CD4-positive, CD25-positive, alpha-beta regulatory T cell (primary cell): ENCODE measurements around the gene ZEB1. TPM values are rescaled to one million over a fixed set of nuclear protein-coding genes. Genes with fewer than 3 reads are reported as not detected.
"Not testable (repeated sequence)": the region's sequence is repeated elsewhere in the genome, so short reads cannot be mapped to it uniquely, and the experiment has no call there.

Experiments used
- ATAC-seq, 2 donors: fragments of 150-1000 bp; cut with Tn5 transposase; one replicate each; pipeline ENCODE4 v1.10.0; 2021; ENCODE audit warnings: low read depth in 2 of 2, moderate number of reproducible peaks in 2 of 2, moderate library complexity in 1 of 2
- DNase-seq, 3 donors: peaks; one replicate each; pipeline versions ENCODE4 v3.0.0 to v3.0.0-alpha.2; 2012 to 2022; ENCODE audit warnings: mixed read lengths in 1 of 3
- H3K27ac ChIP-seq: one replicate; pipeline ENCODE4 v1.7.0; 2013; ENCODE audit warnings: mild to moderate bottlenecking, low read length; ENCODE audit not compliant: insufficient read depth, poor library complexity, severe bottlenecking
- H3K27me3 ChIP-seq: one replicate; pipeline ENCODE4 v1.7.0; 2013; ENCODE audit warnings: low read length; ENCODE audit not compliant: control insufficient read depth, insufficient read depth
- H3K36me3 ChIP-seq: one replicate; pipeline ENCODE4 v1.7.0; 2013; ENCODE audit warnings: mild to moderate bottlenecking, low read length, moderate library complexity; ENCODE audit not compliant: control insufficient read depth, insufficient read depth
- H3K4me1 ChIP-seq: 2 replicates; pipeline ENCODE4 v1.7.0; 2013; ENCODE audit warnings: mild to moderate bottlenecking, low read length; ENCODE audit not compliant: insufficient read depth, control insufficient read depth, poor library complexity, severe bottlenecking
- H3K4me3 ChIP-seq: one replicate; pipeline ENCODE4 v1.7.0; 2013; ENCODE audit warnings: low read depth, mild to moderate bottlenecking, low read length, moderate library complexity
- H3K9me3 ChIP-seq, 2 experiments: 1 replicate in 1 of 2; 2 replicates in 1 of 2; pipeline ENCODE4 v1.7.0; 2013; ENCODE audit warnings: low read length in 2 of 2, mild to moderate bottlenecking in 1 of 2, moderate library complexity in 1 of 2; ENCODE audit not compliant: control insufficient read depth in 2 of 2
- H3K27ac Mint-ChIP-seq, 3 donors: one replicate each; pipeline ENCODE4 v1.8.0; 2020 to 2022; ENCODE audit warnings: mild to moderate bottlenecking in 3 of 3, mixed read lengths in 3 of 3, moderate library complexity in 2 of 3
- H3K27me3 Mint-ChIP-seq: one replicate; pipeline ENCODE4 v1.8.0; 2022; ENCODE audit warnings: mild to moderate bottlenecking, mixed read lengths
- H3K36me3 Mint-ChIP-seq: one replicate; pipeline ENCODE4 v1.8.0; 2020; ENCODE audit warnings: mixed read lengths
- H3K4me1 Mint-ChIP-seq, 4 donors: one replicate each; pipeline ENCODE4 v1.8.0; 2020 to 2022; ENCODE audit warnings: mixed read lengths in 4 of 4, mild to moderate bottlenecking in 1 of 4
- H3K4me3 Mint-ChIP-seq, 4 donors: one replicate each; pipeline ENCODE4 v1.8.0; 2020 to 2022; ENCODE audit warnings: mild to moderate bottlenecking in 4 of 4, mixed read lengths in 4 of 4, moderate library complexity in 3 of 4
- H3K9me3 Mint-ChIP-seq, 7 donors: one replicate each; pipeline ENCODE4 v1.8.0; 2020 to 2022; ENCODE audit warnings: mixed read lengths in 7 of 7, mild to moderate bottlenecking in 3 of 7, moderate library complexity in 2 of 7
- polyA plus RNA-seq, 4 donors: library from polyadenylated mRNA; unstranded; fragments of 300-500 nt; fragmentation: Illumina TruSeq; gene quantifications; one replicate each; pipeline ENCODE4 v1.2.3, GENCODE V29; 2021
- total RNA-seq: library from RNA; stranded (reverse); gene quantifications from one replicate; pipeline ENCODE4 v1.2.3, GENCODE V29; 2022

Gene ZEB1
- total and polyA plus RNA-seq, 5 donors from 2014 or later, result 26.2 to 150 (median 30.8) TPM

- peaks cover 0 to 3% (median 0%) of the 10 kb centered on the region in 7 donors for H3K9me3 Mint-ChIP-seq
- Histone ChIP-seq H3K4me3 (no peak overlapping the region), H3K36me3 (peaks cover 3% of the 10 kb centered on the region), H3K27ac (no peak overlapping the region), H3K27me3 (no peaks in the 10 kb centered on the region), H3K4me1 (peaks cover 2% of the 10 kb centered on the region), H3K9me3 (no peaks in the 10 kb centered on the region)
- peaks cover 34 to 53% (median 47%) of the 10 kb centered on the region in 4 donors for H3K4me1 Mint-ChIP-seq
- peaks cover 14% of the 10 kb centered on the region for H3K36me3 Mint-ChIP-seq
- no peak for DNase-seq
- no peak for ATAC-seq
- H3K4me3 Mint-ChIP-seq, result no peak overlapping the region
- no peaks in the 10 kb centered on the region for H3K27me3 Mint-ChIP-seq
- peak overlapping the region in 1 of 3 donors; percentile 33 for H3K27ac Mint-ChIP-seq
These were observed 39.8 kb downstream of the ZEB1 start for GRCh38 chr10:31358688-31359330.

GRCh38 chr10:31359979-31360378 lies 41.0 kb downstream of the ZEB1 start:
- ATAC-seq (no peak), DNase-seq (no peak)
- H3K4me1 Mint-ChIP-seq, result peaks cover 27 to 48% (median 41%) of the 10 kb centered on the region in 4 donors
- Histone ChIP-seq H3K9me3 (no peaks in the 10 kb centered on the region), H3K4me3 (no peak overlapping the region), H3K27me3 (no peaks in the 10 kb centered on the region), H3K27ac (no peak overlapping the region), H3K4me1 (no peaks in the 10 kb centered on the region), H3K36me3 (peaks cover 3% of the 10 kb centered on the region)
- peak overlapping the region in 1 of 3 donors; percentile 65 for H3K27ac Mint-ChIP-seq
- no peaks in the 10 kb centered on the region for H3K27me3 Mint-ChIP-seq
- H3K4me3 Mint-ChIP-seq, result no peak overlapping the region
- H3K36me3 Mint-ChIP-seq, result peaks cover 15% of the 10 kb centered on the region
- H3K9me3 Mint-ChIP-seq, result peaks cover 0 to 3% (median 0%) of the 10 kb centered on the region in 7 donors

- not testable (repeated sequence) for H3K27ac ChIP-seq, H3K4me3 ChIP-seq, H3K27me3 Mint-ChIP-seq, H3K9me3 Mint-ChIP-seq, H3K27ac Mint-ChIP-seq, H3K9me3 ChIP-seq, H3K4me1 ChIP-seq, ATAC-seq, H3K36me3 ChIP-seq, H3K27me3 ChIP-seq, DNase-seq
- Mint-ChIP-seq H3K36me3 (peaks cover 17% of the 10 kb centered on the region), H3K4me3 (peak overlapping the region in 1 of 4 donors; percentile 21), H3K4me1 (peaks cover 30 to 41% (median 36%) of the 10 kb centered on the region in 4 donors)
These were observed 42.5 kb downstream of the ZEB1 start for GRCh38 chr10:31361475-31361874.

GRCh38 chr10:31362023-31362641 lies 43.1 kb downstream of the ZEB1 start:
- ATAC-seq, result no peak
- H3K27ac Mint-ChIP-seq, result no peak overlapping the region
- H3K9me3 Mint-ChIP-seq, result peaks cover 0 to 3% (median 0%) of the 10 kb centered on the region in 7 donors
- peaks cover 20% of the 10 kb centered on the region for H3K36me3 Mint-ChIP-seq
- Histone ChIP-seq H3K4me3 (no peak overlapping the region), H3K9me3 (no peaks in the 10 kb centered on the region), H3K27me3 (no peaks in the 10 kb centered on the region), H3K4me1 (no peaks in the 10 kb centered on the region), H3K36me3 (no peaks in the 10 kb centered on the region), H3K27ac (no peak overlapping the region)
- peaks cover 31 to 42% (median 33%) of the 10 kb centered on the region in 4 donors for H3K4me1 Mint-ChIP-seq
- no peak overlapping the region for H3K4me3 Mint-ChIP-seq
- H3K27me3 Mint-ChIP-seq, result no peaks in the 10 kb centered on the region
- no peak for DNase-seq

GRCh38 chr10:31363696-31364095 lies 44.7 kb downstream of the ZEB1 start:
- not testable (repeated sequence) for H3K27ac ChIP-seq, H3K9me3 Mint-ChIP-seq, H3K9me3 ChIP-seq, H3K36me3 ChIP-seq, H3K4me3 ChIP-seq, H3K27me3 Mint-ChIP-seq, DNase-seq, ATAC-seq, H3K4me1 ChIP-seq, H3K27ac Mint-ChIP-seq, H3K27me3 ChIP-seq
- Mint-ChIP-seq H3K4me3 (peak overlapping the region in 3 of 4 donors; percentile 5 to 74 (median 14)), H3K4me1 (peaks cover 22 to 38% (median 30%) of the 10 kb centered on the region in 4 donors), H3K36me3 (peaks cover 20% of the 10 kb centered on the region)

GRCh38 chr10:31364238-31364637 lies 45.2 kb downstream of the ZEB1 start:
- H3K27me3 ChIP-seq, H3K9me3 Mint-ChIP-seq, H3K9me3 ChIP-seq, H3K4me1 ChIP-seq, H3K27ac Mint-ChIP-seq, H3K27me3 Mint-ChIP-seq, H3K4me3 ChIP-seq, H3K27ac ChIP-seq, H3K36me3 ChIP-seq, ATAC-seq, DNase-seq: not testable (repeated sequence)
- Mint-ChIP-seq H3K4me1 (peaks cover 26 to 38% (median 28%) of the 10 kb centered on the region in 4 donors), H3K4me3 (peak overlapping the region in 1 of 4 donors; percentile 10), H3K36me3 (peaks cover 20% of the 10 kb centered on the region)

GRCh38 chr10:31366703-31367102 lies 47.7 kb downstream of the ZEB1 start:
- H3K36me3 ChIP-seq, result no peaks in the 10 kb centered on the region
- Mint-ChIP-seq H3K4me1 (peaks cover 37 to 56% (median 42%) of the 10 kb centered on the region in 4 donors), H3K27me3 (no peaks in the 10 kb centered on the region)

More at GRCh38 chr10:31366703-31367102, 47.7 kb downstream of the ZEB1 start:
- H3K36me3 Mint-ChIP-seq, result peaks cover 17% of the 10 kb centered on the region
- Histone ChIP-seq H3K9me3 (no peaks in the 10 kb centered on the region), H3K4me3 (no peak overlapping the region), H3K27ac (no peak overlapping the region), H3K4me1 (peaks cover 13% of the 10 kb centered on the region), H3K27me3 (no peaks in the 10 kb centered on the region)
- no peak overlapping the region for H3K27ac Mint-ChIP-seq
- ATAC-seq (no peak), DNase-seq (no peak)
- H3K4me3 Mint-ChIP-seq, result no peak overlapping the region
- H3K9me3 Mint-ChIP-seq, result peaks cover 0 to 3% (median 0%) of the 10 kb centered on the region in 7 donors
